SK-N-SH treated with all-trans-retinoic acid at 6 μM for 48 hours (cell line): ENCODE data around the gene MTPN.

Source experiments
- ARNTL ChIP-seq: fragments of 450-650 bp; formaldehyde crosslinking; IDR thresholded peaks from 2 replicates; pipeline ENCODE4 v1.5.0; 2020; ENCODE audit warnings: low read depth, mild to moderate bottlenecking, moderate library complexity, borderline replicate concordance
- PPARA ChIP-seq: fragments of 250-450 bp; sonication (Bioruptor Pico); IDR thresholded peaks from 2 replicates; pipeline ENCODE4 v1.5.0; 2020; ENCODE audit warnings: mild to moderate bottlenecking, borderline replicate concordance
- RARB ChIP-seq: fragments of 250-450 bp; sonication (Bioruptor Pico); IDR thresholded peaks from 2 replicates; pipeline ENCODE4 v1.8.0; 2021; ENCODE audit warnings: mild to moderate bottlenecking, moderate library complexity
- TCF4 ChIP-seq: fragments of 250-450 bp; sonication (Bioruptor Pico); IDR thresholded peaks from 2 replicates; pipeline ENCODE4 v1.8.0; 2021; ENCODE audit warnings: mild to moderate bottlenecking, moderate library complexity, borderline replicate concordance
- TOX ChIP-seq: fragments of 250-450 bp; sonication (Bioruptor Pico); IDR thresholded peaks from 2 replicates; pipeline ENCODE4 v1.8.0; 2021; ENCODE audit warnings: mild to moderate bottlenecking, moderate library complexity, borderline replicate concordance
- ZC3H10 ChIP-seq: fragments of 250-450 bp; sonication (Bioruptor Pico); IDR thresholded peaks from 2 replicates; pipeline ENCODE4 v1.5.1; 2021; ENCODE audit warnings: mild to moderate bottlenecking, moderate library complexity
- ZNF8 ChIP-seq: fragments of 450-650 bp; formaldehyde crosslinking; IDR thresholded peaks from 2 replicates; pipeline ENCODE4 v1.5.0; 2020; ENCODE audit warnings: mild to moderate bottlenecking, moderate library complexity
- TF ChIP-seq, protein P1 (sequence below): fragments of 250-450 bp; sonication (Bioruptor Pico); IDR thresholded peaks from 2 replicates; pipeline ENCODE4 v1.8.0; 2020; ENCODE audit warnings: mild to moderate bottlenecking, moderate library complexity, borderline replicate concordance
- TF ChIP-seq, protein P2 (sequence below): fragments of 250-450 bp; sonication (Bioruptor Pico); IDR thresholded peaks from 2 replicates; pipeline ENCODE4 v1.8.0; 2021; ENCODE audit warnings: low read depth, mild to moderate bottlenecking, moderate library complexity, borderline replicate concordance
- TF ChIP-seq, protein P3 (sequence below): fragments of 250-450 bp; sonication (Bioruptor Pico); IDR thresholded peaks from 2 replicates; pipeline ENCODE4 v1.5.0; 2020; ENCODE audit warnings: mild to moderate bottlenecking, moderate library complexity

DNA sequence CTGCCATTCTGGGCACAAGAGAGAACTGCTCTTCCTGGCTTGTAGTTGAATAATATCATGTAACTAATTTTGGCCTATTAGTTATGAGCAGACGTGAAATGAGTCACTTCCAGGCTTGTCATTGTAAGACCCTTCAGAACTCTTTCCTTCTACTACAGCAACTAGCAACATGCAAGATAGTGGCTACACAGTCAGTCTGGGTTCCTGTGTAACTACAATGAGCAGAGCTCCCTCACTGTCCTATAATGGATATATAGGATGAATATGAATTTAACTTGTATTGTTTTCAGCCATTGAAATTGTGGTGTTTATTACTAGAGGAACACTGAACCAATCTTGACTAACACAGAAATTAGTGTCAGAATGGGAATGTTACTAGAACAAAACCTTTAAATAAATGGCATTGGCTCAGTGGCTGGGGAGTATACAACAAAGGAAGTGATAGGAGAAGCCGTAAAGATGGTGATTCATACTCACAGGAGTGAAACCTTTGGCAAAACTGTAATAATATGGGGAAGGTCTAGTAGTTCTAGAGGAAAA is 2.9 kb upstream of the MTPN start:
- TF ChIP-seq ARNTL (CRISPR knock-in tag) (no peak), TOX (no peak), PPARA (CRISPR knock-in tag) (no peak), RARB (CRISPR knock-in tag) (no peak), ZC3H10 (no peak), TCF4 (CRISPR knock-in tag) (no peak), ZNF8 (CRISPR knock-in tag) (no peak)
- TF ChIP-seq, protein P1, sequence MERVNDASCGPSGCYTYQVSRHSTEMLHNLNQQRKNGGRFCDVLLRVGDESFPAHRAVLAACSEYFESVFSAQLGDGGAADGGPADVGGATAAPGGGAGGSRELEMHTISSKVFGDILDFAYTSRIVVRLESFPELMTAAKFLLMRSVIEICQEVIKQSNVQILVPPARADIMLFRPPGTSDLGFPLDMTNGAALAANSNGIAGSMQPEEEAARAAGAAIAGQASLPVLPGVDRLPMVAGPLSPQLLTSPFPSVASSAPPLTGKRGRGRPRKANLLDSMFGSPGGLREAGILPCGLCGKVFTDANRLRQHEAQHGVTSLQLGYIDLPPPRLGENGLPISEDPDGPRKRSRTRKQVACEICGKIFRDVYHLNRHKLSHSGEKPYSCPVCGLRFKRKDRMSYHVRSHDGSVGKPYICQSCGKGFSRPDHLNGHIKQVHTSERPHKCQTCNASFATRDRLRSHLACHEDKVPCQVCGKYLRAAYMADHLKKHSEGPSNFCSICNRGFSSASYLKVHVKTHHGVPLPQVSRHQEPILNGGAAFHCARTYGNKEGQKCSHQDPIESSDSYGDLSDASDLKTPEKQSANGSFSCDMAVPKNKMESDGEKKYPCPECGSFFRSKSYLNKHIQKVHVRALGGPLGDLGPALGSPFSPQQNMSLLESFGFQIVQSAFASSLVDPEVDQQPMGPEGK (CRISPR knock-in tag) = no peak
- TF ChIP-seq, protein P2, sequence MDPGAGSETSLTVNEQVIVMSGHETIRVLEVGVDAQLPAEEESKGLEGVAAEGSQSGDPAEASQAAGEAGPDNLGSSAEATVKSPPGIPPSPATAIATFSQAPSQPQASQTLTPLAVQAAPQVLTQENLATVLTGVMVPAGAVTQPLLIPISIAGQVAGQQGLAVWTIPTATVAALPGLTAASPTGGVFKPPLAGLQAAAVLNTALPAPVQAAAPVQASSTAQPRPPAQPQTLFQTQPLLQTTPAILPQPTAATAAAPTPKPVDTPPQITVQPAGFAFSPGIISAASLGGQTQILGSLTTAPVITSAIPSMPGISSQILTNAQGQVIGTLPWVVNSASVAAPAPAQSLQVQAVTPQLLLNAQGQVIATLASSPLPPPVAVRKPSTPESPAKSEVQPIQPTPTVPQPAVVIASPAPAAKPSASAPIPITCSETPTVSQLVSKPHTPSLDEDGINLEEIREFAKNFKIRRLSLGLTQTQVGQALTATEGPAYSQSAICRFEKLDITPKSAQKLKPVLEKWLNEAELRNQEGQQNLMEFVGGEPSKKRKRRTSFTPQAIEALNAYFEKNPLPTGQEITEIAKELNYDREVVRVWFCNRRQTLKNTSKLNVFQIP = no peak
- TF ChIP-seq, protein P3, sequence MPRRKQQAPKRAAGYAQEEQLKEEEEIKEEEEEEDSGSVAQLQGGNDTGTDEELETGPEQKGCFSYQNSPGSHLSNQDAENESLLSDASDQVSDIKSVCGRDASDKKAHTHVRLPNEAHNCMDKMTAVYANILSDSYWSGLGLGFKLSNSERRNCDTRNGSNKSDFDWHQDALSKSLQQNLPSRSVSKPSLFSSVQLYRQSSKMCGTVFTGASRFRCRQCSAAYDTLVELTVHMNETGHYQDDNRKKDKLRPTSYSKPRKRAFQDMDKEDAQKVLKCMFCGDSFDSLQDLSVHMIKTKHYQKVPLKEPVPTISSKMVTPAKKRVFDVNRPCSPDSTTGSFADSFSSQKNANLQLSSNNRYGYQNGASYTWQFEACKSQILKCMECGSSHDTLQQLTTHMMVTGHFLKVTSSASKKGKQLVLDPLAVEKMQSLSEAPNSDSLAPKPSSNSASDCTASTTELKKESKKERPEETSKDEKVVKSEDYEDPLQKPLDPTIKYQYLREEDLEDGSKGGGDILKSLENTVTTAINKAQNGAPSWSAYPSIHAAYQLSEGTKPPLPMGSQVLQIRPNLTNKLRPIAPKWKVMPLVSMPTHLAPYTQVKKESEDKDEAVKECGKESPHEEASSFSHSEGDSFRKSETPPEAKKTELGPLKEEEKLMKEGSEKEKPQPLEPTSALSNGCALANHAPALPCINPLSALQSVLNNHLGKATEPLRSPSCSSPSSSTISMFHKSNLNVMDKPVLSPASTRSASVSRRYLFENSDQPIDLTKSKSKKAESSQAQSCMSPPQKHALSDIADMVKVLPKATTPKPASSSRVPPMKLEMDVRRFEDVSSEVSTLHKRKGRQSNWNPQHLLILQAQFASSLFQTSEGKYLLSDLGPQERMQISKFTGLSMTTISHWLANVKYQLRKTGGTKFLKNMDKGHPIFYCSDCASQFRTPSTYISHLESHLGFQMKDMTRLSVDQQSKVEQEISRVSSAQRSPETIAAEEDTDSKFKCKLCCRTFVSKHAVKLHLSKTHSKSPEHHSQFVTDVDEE = no peak
